Measurements from ENCODE around the gene MAP3K3.

The MAP3K3 gene

DNA sequence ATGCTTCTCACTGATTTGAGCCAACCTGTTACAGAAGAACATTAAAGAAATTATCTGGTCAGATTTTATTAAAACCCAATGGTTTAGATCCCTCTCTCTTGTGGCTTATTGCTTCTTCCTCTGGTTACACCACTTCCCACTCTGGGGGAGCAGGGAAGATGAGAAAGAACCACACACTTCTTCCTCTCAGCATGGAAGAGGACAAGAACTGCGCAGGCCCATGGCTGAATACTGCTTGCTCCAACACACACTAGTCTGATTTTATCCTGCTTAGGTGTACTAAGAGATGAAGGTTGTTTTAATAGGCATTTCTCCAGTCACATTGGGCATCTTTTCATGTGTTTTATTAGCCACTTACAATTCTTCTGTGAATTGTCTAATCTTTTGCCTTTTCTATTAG lies 27.6 kb downstream of the MAP3K3 start:
- H3K4me3 ChIP-seq (ENCODE audit: low read depth, low read length): no peak overlapping the region

DNA sequence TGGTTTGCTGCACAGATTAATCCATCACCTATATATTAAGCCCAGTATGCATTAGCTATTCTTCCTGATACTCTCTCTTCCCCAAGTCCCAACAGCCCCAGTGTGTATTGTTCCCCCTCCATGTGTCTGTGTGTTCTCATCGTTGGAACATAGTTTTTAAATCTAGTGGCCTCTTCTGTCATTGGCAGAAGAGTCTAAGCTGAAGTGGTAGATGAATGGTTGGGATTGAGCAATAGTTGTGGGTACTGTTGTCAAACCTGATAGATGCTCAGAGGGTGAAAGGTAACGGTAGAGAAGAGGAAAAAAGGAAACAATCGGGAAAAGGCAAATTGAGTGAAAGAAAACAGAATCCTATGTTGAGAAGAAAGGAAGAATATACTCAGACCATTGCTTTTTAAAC lies 29.9 kb downstream of the MAP3K3 start:
- no peak overlapping the region for H3K4me3 ChIP-seq (ENCODE audit: low read depth, low read length)

DNA sequence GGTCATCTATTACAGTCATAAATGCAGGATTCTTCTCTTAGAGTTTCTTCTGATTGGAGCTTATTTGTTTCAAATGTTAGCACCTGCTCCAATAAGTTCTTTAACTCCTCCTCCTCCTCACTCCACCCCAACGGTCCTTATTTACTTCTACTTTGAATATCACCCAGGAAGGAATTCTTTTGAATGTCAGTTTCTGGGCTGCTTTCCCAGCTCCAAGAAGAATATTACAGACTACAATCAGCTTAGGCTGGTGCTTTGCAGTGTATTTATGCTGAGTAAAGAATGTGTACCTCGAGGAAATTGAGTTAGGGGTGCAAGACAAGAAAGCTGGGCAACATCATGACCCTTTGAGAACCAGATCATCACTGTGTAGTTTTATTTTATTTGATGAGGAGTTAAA lies 30.8 kb downstream of the MAP3K3 start:
- no peak overlapping the region for H3K4me3 ChIP-seq (ENCODE audit: low read depth, low read length)

DNA sequence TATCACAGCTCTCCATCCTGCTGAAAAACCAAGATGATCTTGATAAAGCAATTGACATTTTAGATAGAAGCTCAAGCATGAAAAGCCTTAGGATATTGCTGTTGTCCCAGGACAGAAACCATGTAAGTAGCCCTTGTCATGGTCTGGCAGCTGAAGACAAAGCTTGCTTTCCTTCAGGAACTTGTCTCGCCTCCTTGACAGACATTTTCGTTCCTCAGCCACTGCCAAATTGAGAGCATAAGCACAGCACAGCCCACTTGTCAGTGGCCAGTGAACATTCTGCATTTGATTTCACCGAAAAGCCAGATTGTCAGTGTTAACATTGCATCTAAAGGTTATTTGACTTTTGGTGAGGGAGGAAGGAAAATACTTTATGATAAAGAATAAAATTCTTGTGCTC lies 35.6 kb downstream of the MAP3K3 start:
- no peak overlapping the region for H3K4me3 ChIP-seq (ENCODE audit: low read depth, low read length)

DNA sequence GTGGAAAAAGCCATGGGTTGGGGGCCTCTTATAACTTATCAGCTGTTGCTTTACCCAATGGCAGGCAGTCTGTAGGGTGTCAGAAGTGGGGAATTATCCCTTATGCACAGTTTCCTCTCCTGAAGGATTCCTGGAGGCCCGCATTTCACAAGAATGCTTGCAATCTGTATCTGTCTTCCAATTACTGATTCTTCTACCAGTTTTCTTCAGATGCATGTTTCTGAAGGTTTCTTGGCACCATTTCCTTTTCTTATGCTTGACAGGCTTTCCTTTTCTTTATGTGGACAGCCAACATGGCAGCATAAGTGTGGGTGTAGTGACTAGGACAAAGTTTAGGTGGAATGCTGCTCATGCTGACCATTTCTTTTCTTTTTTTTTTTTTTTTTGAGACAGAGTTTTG lies 36.1 kb downstream of the MAP3K3 start:
- H3K4me3 ChIP-seq (ENCODE audit: low read depth, low read length): no peak overlapping the region

DNA sequence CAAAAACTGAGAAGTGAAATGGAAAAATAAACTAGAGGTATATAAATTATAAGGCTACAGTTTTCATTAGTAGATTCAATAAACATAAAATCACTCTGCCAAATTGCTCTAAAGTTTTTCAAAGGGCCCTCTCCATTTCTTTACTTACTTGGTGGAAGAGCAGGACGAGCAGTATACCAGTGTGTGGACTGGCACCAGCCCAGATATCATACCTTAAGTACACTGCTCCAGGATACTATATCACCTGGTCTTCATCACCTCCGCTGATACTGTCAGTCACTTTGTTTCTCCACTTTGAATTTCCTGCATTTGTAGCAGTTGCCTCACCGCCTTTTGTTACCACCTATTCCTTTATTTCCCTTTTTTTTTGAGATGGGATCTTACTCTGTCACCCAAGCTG lies 37.6 kb downstream of the MAP3K3 start:
- no peak overlapping the region for H3K4me3 ChIP-seq (ENCODE audit: low read depth, low read length)

DNA sequence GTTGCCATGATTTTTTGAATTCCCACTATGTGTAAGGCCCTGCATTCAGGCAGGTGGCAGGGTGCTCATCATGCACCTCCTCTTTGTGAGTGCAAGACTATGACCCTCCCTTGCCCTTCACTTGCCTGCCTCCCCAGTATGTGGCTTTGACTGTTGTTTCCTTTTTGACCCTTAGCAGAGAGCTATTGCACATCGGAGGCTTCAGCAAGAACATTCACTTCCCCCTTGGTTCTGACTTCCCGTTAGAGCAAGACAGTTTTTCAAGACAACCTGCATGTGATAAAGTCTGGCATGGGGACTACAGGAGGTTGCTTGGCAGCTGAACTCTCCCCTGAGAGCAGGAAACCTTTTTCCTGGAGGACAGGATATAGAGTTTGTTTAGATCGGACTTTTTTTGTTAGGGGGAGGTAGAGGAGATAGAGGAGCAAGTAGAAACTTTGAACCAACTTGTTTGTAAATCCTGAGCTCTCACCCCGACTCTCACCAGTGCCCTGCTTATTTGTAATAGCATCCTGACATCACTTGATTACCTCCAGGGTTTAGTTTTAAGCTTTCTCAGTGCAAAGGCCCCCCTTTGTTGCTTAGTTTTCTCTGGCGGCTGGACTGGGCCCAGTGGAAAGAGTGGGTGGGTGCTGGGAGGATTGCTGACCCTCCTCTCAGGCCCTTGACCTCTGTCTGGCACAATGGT lies 43.5 kb downstream of the MAP3K3 start:
- H3K4me3 ChIP-seq (ENCODE audit: low read depth, low read length): no peak overlapping the region

DNA sequence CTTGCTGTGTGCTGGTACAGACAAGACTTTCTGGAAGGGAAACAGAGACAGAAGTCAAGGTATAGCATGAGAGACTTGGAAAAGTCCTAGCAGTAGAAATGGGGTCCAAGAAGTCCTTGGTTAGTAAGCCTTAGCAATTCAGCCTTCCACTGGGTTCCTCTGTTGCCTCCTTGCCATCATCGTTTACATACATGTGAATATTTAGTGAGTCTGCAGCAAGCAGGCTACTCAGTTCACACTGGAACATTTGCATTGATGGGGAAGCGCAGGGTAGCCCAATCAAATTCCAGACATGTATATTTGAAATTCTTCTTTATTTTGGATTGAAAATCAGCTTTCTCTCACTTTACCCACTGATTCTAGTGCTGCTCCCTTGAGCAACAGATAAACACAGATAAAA lies 50.6 kb downstream of the MAP3K3 start:
- H3K4me3 ChIP-seq (ENCODE audit: low read depth, low read length): no peak overlapping the region

DNA sequence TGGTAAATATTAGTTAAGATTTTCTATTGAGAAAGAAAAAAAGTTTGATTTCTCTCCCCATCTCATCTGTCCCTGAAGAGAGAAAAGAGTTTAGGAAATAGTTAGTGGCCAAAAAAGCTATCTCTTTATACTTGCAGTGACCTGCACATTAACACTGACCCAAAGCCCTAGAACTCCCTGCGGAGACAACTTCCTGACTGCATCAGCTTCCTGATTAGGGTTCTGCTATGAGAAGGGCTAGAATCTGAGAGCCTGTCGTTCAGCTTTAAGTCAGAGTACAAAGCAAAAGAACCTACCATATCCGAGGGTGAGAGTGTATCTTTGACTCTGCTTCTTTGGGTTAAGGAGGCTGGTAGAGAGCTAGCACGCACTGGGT lies 53.0 kb downstream of the MAP3K3 start:
- no peak overlapping the region for H3K4me3 ChIP-seq (ENCODE audit: low read depth, low read length)

DNA sequence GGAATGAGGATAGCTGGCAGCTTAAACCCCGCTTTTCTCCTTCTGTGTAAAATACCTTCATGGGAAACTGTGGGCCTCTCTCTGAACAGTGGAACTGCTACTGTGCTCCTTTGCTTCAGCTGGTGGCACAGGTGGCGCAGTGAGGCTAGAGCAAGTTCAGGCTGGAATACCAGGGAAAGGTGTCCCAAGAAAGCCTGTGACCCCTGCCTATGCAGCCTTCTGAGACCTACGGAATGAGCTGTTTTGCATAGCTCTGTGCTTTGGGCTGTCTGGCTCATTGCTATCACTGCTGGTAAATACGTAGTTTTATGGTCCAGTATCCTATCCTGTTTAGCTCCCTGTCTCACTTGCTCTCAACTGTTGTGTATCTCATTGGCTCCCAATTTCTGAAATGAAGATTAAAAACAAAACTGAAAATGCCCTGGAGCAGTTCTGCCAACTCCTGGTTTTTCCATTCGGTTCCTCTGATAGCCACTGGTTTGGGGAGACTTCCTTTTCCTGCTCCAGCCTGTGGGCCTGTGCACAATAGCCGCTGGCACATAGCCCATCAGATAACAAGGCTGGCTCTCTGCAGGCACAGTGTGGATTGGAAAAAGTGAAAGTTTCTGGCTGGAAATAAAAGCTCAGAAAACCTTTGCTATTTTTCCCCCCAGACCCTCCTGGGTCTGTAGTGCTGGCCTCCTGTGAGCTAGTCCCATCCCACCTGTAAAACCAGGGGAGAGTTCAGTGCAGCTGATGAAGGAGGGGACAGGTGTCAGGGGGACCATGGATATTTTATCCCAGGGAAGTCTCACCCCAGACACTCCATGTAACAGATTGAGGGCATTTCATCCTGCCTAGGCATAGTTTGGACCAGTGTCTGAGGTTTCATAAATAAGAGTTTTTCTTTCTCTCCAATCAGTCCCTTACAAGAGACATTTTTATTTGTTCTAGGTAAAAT lies 53.7 kb downstream of the MAP3K3 start:
- H3K4me3 ChIP-seq (ENCODE audit: low read depth, low read length): no peak overlapping the region

DNA sequence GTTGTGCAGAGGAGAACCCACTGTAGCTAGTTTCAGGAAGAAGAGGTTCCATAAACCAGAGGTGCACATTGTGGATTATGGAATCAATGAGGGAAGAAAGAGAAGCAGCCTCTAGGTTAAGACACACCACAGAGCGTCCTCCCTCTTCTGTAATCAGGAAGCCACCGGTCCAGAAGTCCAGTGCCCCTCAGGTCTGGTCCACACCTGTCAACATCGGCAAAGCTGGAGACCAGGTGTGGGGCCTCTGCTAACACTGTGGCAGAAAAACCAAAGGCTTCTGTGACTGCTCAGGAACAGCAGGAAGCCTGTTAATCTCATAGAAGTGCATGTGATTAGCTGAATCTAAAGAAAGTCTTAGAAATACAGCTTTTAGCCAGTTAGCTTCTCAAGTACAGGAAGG lies 54.4 kb downstream of the MAP3K3 start:
- no peak overlapping the region for H3K4me3 ChIP-seq (ENCODE audit: low read depth, low read length)

DNA sequence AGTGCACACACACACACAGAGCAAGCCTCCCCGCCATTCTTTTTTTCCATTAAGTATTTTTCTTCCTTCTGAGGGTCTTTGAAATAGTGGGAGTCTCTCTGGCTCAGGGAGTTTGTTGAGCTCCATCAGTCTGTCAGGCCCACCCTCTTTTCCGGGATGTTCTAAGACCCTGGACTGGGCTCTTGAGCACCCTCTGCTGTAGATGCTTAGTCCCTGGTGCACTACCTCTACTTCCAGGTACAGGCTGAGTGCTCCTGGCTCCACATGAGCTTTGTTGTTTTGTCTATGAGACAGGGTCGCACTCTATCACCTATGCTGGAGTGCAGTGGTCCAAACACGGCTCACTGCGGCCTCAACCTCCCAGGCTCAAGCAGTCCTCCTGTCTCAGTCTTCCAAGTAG lies 57.0 kb downstream of the MAP3K3 start:
- no peak overlapping the region for H3K4me3 ChIP-seq (ENCODE audit: low read depth, low read length)

DNA sequence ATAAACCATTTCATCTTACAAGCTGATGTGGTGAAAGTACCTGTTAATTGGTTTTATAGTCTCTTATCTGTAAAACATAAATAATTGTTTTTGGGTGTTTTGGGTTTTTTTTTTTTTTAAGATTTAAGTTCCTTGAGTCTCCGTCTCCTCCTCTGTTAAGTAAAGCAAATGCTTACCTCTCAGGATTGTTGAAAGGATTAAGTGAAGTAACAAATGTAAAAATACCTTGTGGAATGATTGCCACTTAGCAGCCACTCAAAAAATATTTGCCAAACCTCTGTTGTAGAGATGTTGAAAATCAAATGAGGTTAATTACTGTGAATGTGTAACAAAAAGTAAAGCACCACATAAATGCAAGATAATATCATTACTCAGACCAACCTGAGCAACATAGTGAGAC lies 58.5 kb downstream of the MAP3K3 start:
- H3K4me3 ChIP-seq (ENCODE audit: low read depth, low read length): no peak overlapping the region

DNA sequence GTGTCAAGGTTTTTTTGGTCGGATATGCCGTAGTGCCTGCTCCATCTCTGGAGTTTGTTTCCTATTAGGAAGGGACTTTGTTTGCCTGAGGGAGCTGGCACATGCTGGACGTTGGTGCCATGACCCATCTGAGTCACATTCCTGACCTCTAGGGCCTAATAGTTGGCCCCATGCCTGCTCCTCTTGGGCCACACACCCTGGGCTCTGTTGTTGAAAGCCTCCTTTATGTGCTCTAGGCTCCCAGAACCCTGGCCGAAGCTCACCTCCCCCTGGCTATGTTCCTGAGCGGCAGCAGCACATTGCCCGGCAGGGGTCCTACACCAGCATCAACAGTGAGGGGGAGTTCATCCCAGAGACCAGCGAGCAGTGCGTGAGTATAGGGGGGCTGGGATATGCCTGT lies 59.3 kb downstream of the MAP3K3 start:
- H3K4me3 ChIP-seq (ENCODE audit: low read depth, low read length): no peak overlapping the region

DNA sequence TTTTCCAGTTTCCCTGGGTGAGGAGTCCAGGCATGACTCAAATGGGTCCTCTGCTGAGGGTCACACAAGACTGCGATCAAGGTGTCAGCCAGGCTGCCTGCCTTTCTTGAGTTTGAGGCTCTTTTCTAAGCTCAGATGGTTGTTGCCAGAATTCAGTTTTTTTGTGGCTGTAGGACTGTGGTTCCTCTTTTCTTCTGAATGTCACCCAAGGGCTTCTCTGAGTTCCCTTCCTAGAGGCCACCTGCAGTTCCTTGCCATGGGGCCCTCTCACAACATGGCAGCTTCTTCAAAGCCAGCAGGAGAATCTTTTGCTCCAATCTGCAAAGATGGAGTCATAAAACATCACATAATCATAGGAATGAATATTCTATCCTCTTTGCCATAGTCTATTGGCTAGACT lies 60.2 kb downstream of the MAP3K3 start:
- no peak overlapping the region for H3K4me3 ChIP-seq (ENCODE audit: low read depth, low read length)

DNA sequence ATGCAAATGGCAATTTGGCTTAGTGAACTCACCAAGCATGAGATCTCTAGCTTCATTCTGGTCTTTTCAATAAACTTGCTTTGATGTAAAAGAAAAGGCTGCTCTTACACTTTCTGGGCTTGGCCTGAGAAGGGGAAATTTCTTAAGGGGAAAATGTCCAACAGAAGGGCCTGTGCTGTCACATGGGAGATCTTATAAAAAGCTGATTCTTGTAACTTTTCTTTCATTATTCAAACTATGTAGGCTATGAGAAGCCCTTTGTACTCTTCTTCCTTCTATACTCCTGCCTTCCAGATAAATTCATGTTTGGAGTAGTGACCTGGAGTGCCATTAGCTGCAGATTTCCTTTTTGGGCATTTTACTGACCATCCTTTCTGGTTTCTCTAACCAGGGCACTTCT lies 60.8 kb downstream of the MAP3K3 start:
- H3K4me3 ChIP-seq (ENCODE audit: low read depth, low read length): no peak overlapping the region

DNA sequence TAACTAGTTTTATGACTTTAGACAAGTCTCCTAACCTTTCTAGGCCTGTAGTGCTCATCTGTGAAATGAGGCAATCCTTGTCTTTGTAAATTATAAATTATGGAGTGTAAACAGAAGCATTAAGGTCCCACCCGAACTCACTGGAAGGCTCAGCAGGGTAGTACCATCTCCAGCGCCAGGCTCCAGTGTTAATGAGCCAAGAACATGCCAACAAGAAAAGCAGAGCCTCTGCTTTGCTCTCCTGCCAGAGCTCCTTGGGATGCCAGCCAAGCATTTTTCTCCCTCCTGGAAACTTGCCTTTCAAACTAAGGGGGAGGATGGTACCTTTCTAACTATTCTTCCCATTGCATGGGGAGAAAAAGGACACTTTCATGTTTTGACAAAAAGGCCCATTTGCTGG lies 62.8 kb downstream of the MAP3K3 start:
- no peak overlapping the region for H3K4me3 ChIP-seq (ENCODE audit: low read depth, low read length)

DNA sequence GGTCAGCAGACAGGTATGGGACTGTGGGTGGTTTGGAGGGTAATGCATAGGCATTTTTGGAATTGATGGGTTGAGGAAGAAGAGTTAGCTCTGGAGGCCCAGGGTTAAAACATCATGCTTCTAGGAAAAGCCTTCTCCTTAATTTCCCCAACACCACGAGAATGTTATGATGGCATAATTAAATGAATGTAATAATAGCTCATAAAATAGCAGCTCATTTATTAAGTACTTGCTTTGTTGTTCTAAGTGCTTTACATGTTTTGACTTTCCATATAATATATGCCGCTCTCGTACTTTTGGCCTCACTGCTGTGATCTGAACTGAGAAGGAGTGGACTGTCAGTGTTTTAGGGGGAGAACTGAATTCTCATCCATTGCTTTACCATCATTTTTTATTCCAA lies 63.4 kb downstream of the MAP3K3 start:
- no peak overlapping the region for H3K4me3 ChIP-seq (ENCODE audit: low read depth, low read length)

DNA sequence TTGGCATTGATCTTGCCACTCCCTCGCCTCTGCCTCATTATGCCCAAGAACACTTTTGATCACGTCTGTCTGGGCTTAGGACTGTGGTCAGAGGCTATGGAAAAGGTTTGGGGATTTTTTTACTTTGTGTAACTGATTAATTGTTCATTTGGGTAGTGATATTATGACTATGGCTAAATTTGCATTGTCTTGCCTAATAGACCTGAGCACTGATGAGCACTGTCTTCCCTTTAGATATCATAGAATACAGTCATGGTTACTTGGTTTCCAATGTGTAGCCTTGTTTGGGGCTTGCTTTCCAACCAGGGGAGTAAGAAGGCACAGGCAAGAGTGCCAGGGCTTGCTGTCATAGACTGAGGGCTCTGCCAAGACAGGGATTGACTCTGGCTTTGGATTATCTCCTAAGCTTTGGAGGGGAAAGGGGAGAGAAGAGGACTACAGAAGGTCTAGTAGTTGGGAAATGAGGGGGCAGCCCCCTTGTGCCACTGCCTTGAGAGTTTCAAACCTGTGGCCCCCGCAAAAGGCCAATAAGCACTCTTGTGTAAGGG lies 64.0 kb downstream of the MAP3K3 start:
- H3K4me3 ChIP-seq (ENCODE audit: low read depth, low read length): no peak overlapping the region

DNA sequence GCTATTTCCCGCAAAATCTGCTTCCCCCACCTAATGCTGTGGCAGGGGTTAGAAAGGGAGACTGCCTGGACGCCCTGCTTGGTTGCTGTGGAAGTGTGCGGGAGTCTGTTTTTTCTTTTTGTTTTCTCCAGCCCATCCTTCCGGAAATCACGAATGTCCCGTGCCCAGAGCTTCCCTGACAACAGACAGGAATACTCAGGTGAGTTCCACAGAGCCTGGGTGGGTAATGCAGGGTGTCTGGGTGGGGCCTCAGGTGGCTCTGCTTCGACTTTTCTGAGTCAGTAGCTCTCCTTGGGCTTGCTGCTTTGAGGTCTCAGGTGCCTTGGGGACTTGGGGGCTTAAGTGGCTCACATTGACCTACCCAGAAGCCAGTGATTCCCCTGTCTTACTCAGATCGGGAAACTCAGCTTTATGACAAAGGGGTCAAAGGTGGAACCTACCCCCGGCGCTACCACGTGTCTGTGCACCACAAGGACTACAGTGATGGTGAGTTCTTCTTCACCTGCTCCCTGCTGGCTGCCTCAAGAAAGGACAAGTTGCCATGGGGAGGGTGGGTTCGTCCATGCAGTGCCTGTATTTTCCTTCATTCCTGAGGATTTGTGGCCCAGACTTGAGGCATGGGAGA lies 66.3 kb downstream of the MAP3K3 start:
- H3K4me3 ChIP-seq (ENCODE audit: low read depth, low read length): no peak overlapping the region

DNA sequence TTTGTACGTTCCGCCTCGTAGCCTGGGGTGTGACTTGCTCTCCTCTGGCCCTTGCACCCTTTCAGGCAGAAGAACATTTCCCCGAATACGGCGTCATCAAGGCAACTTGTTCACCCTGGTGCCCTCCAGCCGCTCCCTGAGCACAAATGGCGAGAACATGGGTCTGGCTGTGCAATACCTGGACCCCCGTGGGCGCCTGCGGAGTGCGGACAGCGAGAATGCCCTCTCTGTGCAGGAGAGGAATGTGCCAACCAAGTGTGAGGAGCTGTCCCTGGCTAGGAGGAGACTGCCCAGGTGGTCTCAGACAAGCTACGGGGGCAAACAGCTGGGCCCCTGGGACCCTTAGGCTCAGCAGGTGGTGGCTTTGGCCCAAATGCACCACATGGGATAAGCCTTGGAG lies 67.3 kb downstream of the MAP3K3 start:
- H3K4me3 ChIP-seq (ENCODE audit: low read depth, low read length): no peak overlapping the region
